HG03060 (cell line): Measurements from ENCODE around the gene PAQR5.

Experiments used
- ATAC-seq: cut with Tn5 transposase; IDR thresholded peaks from one replicate; pipeline ENCODE4 v1.9.1; 2021; ENCODE audit warnings: low read depth, moderate number of reproducible peaks; ENCODE audit not compliant: unreplicated experiment

PAQR5 gene

GRCh38 chr15:69454953-69455352 lies 156.2 kb downstream of the PAQR5 start:
- no peak for ATAC-seq

GRCh38 chr15:69456208-69457166 lies 157.8 kb downstream of the PAQR5 start:
- ATAC-seq, result no peak
